Activated naive CD4-positive, alpha-beta T cell treated with anti-CD3 and anti-CD28 coated beads, Interleukin-2, amount 50 U/mL, for 24 hours (primary cell): ENCODE data around the gene DHRS1.

ENCODE experiments used
- H3K27ac Mint-ChIP-seq: one replicate; pipeline ENCODE4 v1.8.0; 2021; ENCODE audit warnings: mild to moderate bottlenecking, mixed read lengths
- H3K27me3 Mint-ChIP-seq: one replicate; pipeline ENCODE4 v1.8.0; 2021; ENCODE audit warnings: mixed read lengths
- H3K36me3 Mint-ChIP-seq: one replicate; pipeline ENCODE4 v1.8.0; 2021; ENCODE audit warnings: mixed read lengths
- H3K4me1 Mint-ChIP-seq: one replicate; pipeline ENCODE4 v1.8.0; 2021; ENCODE audit warnings: mixed read lengths
- H3K4me3 Mint-ChIP-seq: one replicate; pipeline ENCODE4 v1.8.0; 2021; ENCODE audit warnings: mild to moderate bottlenecking, mixed read lengths
- H3K9me3 Mint-ChIP-seq: one replicate; pipeline ENCODE4 v1.8.0; 2021; ENCODE audit warnings: mixed read lengths

The DHRS1 gene

DNA sequence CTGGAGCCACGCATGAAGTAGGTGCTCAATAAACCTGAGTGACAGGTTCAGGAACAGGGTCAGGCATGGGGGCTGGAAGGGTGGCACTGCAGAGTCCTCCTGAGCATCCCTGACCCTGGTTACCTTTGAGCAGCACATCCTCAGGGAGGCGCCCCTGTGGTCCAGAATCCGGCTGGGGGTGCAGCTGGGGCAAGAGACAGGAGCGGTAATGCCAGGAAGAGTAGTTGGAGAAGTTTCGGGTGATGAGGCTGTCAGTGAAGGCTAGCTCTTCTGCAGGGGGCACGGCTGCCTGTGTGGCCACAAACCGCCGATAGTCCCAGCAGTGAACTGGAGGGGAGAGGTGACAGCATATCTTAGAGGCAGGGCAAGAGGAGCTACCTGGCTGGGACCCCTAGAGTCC lies 30.2 kb downstream of the DHRS1 start:
- peaks cover 7% of the 10 kb centered on the region for H3K36me3 Mint-ChIP-seq
- H3K4me1 Mint-ChIP-seq: peaks cover 36% of the 10 kb centered on the region
- H3K4me3 Mint-ChIP-seq: no peak overlapping the region
- H3K9me3 Mint-ChIP-seq: no peaks in the 10 kb centered on the region
- no peak overlapping the region for H3K27ac Mint-ChIP-seq
- H3K27me3 Mint-ChIP-seq: no peaks in the 10 kb centered on the region

GRCh38 chr14:24268225-24268624 lies 31.4 kb downstream of the DHRS1 start:
- Mint-ChIP-seq H3K4me1 (peaks cover 24% of the 10 kb centered on the region), H3K27me3 (no peaks in the 10 kb centered on the region), H3K4me3 (no peak overlapping the region), H3K9me3 (no peaks in the 10 kb centered on the region), H3K27ac (no peak overlapping the region), H3K36me3 (peaks cover 7% of the 10 kb centered on the region)

DNA sequence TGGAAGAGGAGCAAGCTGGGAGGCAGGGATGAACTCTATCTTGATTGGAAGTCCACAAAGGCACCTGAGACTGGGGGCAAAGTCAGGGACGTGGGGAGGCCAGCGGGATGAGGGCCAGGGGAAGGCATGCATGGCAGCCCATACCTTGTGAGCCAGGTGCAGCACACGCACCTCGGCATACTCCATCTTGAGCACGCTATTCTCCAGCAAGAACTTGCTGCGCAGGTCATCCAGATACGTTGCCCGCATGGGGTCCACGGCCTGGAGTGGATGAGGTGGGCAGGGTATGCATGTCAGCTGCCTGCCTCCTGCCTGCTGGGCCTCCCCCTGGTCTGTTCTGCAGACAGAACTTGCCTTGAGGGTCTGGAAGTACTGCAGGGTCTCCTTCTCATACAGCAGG lies 32.1 kb downstream of the DHRS1 start:
- H3K36me3 Mint-ChIP-seq: peaks cover 7% of the 10 kb centered on the region
- no peaks in the 10 kb centered on the region for H3K27me3 Mint-ChIP-seq
- H3K27ac Mint-ChIP-seq: no peak overlapping the region
- H3K4me3 Mint-ChIP-seq: no peak overlapping the region
- H3K9me3 Mint-ChIP-seq: no peaks in the 10 kb centered on the region
- H3K4me1 Mint-ChIP-seq: peaks cover 17% of the 10 kb centered on the region

DNA sequence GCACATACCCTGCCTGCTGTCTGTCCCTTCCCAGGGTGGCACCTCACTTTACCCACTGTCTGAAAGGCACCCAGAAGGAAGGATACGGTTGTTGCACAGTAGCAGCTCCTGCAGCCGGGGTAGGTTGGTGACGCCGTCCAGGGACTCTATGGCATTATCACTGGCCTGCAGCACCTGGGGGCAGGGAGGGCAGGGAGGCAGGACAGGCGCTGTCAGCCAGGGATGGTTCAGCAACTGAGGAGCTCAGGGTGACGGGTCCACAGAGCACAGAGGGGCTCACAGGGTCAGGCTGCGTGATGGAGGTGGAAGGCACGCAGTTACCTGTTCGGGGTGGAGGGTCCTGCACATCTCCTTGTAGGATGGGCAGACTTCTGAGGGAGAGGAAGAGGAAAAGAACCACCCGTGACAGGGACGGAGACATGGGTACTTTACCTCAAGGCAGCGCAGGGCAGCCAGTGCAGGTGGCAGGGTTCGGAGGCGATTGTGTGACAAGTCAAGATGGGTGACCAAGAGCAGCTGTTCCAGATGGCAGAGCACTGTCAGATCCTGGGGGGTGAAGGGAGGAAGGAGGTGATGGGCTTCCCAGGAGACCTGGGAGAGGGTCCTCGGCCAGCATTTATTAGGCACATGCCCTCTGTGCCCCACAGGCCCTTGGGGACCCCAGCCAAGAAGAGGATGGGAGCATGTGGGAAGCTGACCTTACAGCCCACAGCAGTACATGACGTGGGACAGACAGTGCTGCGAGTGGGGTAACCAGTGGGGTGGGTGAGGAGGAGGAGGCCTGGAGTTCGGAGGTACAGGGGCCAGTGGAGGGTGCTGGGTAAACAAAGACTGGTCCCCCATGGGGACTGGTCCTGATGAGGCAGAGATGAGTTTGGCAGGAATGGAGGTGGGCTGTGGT lies 33.0 kb downstream of the DHRS1 start:
- H3K4me3 Mint-ChIP-seq: no peak overlapping the region
- peak overlapping the region; percentile 19 for H3K27ac Mint-ChIP-seq
- peaks cover 7% of the 10 kb centered on the region for H3K36me3 Mint-ChIP-seq

DNA sequence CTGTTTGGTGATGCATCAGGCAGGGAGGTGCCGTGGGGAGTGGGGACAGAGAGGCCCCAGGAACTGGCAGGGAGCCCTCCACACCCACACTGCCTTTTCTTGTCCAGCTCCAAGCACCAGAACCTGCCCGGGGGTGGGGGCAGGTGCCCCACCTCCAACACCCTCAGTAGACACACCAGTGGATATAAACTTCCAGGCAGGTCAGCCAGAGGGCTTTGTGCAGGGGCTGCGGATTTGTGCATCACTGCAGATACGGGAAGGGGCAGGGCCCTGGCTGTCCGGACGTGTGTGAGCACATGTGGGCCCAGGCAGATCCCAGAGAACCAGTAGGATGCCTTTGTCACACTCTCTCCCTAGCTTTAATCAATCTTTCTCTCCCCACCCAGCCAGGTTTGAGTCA lies 35.3 kb downstream of the DHRS1 start:
- Mint-ChIP-seq H3K27ac (no peak overlapping the region), H3K36me3 (peaks cover 8% of the 10 kb centered on the region), H3K27me3 (no peaks in the 10 kb centered on the region), H3K9me3 (no peaks in the 10 kb centered on the region), H3K4me1 (no peaks in the 10 kb centered on the region), H3K4me3 (no peak overlapping the region)

More for the DNA sequence above, 33.0 kb downstream of the DHRS1 start:
- Mint-ChIP-seq H3K9me3 (no peaks in the 10 kb centered on the region), H3K27me3 (no peaks in the 10 kb centered on the region), H3K4me1 (peaks cover 8% of the 10 kb centered on the region)

- Mint-ChIP-seq H3K27ac (no peak overlapping the region), H3K27me3 (no peaks in the 10 kb centered on the region), H3K4me3 (no peak overlapping the region), H3K4me1 (no peaks in the 10 kb centered on the region), H3K9me3 (no peaks in the 10 kb centered on the region), H3K36me3 (peaks cover 8% of the 10 kb centered on the region)
These were observed 35.7 kb downstream of the DHRS1 start for GRCh38 chr14:24263848-24264247.

GRCh38 chr14:24262821-24263733 lies 36.5 kb downstream of the DHRS1 start, which contains the start of gene TGM1:
Gene TGM1, minus strand, starts transcription at chr14:24263177. Its CDS starts 825 bp downstream, at chr14:24262352.
- no peaks in the 10 kb centered on the region for H3K9me3 Mint-ChIP-seq
- no peaks in the 10 kb centered on the region for H3K27me3 Mint-ChIP-seq
- H3K27ac Mint-ChIP-seq: no peak within 1 kb of the TSS
- H3K36me3 Mint-ChIP-seq: peaks cover 8% of the 10 kb centered on the region
- no peaks in the 10 kb centered on the region for H3K4me1 Mint-ChIP-seq
- H3K4me3 Mint-ChIP-seq: no peak within 1 kb of the TSS

- H3K27ac Mint-ChIP-seq: no peak overlapping the region
- H3K36me3 Mint-ChIP-seq: peaks cover 6% of the 10 kb centered on the region
- no peaks in the 10 kb centered on the region for H3K27me3 Mint-ChIP-seq
These were observed 37.6 kb downstream of the DHRS1 start for GRCh38 chr14:24261969-24262327.

GRCh38 chr14:24261256-24261968 lies 38.2 kb downstream of the DHRS1 start:
- Mint-ChIP-seq H3K27me3 (no peaks in the 10 kb centered on the region), H3K27ac (no peak overlapping the region), H3K4me1 (no peaks in the 10 kb centered on the region), H3K9me3 (no peaks in the 10 kb centered on the region), H3K4me3 (no peak overlapping the region), H3K36me3 (peaks cover 7% of the 10 kb centered on the region)

More at GRCh38 chr14:24261969-24262327, 37.6 kb downstream of the DHRS1 start:
- Mint-ChIP-seq H3K9me3 (no peaks in the 10 kb centered on the region), H3K4me1 (no peaks in the 10 kb centered on the region), H3K4me3 (no peak overlapping the region)

- Mint-ChIP-seq H3K36me3 (peaks cover 4% of the 10 kb centered on the region), H3K9me3 (no peaks in the 10 kb centered on the region), H3K4me1 (no peaks in the 10 kb centered on the region), H3K27me3 (no peaks in the 10 kb centered on the region), H3K4me3 (no peak overlapping the region), H3K27ac (no peak overlapping the region)
These were observed 38.8 kb downstream of the DHRS1 start for GRCh38 chr14:24260780-24261157.

DNA sequence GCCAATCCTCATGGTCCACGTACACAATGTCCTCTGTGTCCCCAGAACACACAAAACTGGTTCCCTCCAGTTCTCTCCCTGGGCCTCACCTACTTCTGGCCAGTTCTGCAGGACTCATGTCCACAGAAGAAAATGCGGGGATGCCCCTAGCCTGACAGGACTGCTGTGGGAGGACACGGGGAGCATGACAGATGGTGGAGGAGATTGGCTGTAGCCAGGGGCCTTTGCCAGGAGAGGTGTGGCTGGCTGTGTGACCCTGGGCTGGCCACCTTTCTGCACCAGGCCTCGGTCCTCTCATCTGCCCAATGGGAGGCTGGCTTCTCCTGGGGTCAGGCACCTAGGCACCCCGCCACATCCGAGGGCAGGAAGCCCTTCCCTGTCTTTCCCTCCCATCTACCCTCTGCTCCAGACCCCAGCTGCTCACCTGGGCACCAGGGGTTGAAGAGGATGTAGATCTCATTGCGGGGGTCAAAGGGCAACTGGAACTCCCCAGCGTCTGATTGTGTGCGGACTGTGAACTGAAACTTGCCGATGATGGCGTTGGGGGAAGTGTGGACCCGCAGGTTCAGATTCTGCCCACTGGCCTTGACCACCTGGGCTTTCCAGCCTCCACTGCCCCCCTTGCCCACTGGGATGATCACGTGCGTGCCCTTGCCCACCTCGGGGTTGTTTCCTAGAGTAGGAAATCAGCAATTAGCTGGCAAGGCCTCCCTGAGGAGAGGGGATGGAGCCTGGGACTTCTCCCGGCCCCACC lies 39.4 kb downstream of the DHRS1 start:
- Mint-ChIP-seq H3K27ac (no peak overlapping the region), H3K4me3 (no peak overlapping the region), H3K9me3 (no peaks in the 10 kb centered on the region), H3K36me3 (peaks cover 4% of the 10 kb centered on the region), H3K4me1 (no peaks in the 10 kb centered on the region), H3K27me3 (no peaks in the 10 kb centered on the region)

GRCh38 chr14:24259282-24260025 lies 40.1 kb downstream of the DHRS1 start:
- no peaks in the 10 kb centered on the region for H3K4me1 Mint-ChIP-seq
- peaks cover 4% of the 10 kb centered on the region for H3K36me3 Mint-ChIP-seq
- no peaks in the 10 kb centered on the region for H3K27me3 Mint-ChIP-seq
- no peak overlapping the region for H3K4me3 Mint-ChIP-seq
- no peaks in the 10 kb centered on the region for H3K9me3 Mint-ChIP-seq
- H3K27ac Mint-ChIP-seq: no peak overlapping the region

GRCh38 chr14:24258548-24259265 lies 40.9 kb downstream of the DHRS1 start:
- H3K9me3 Mint-ChIP-seq: no peaks in the 10 kb centered on the region
- peaks cover 6% of the 10 kb centered on the region for H3K36me3 Mint-ChIP-seq
- no peaks in the 10 kb centered on the region for H3K4me1 Mint-ChIP-seq
- no peak overlapping the region for H3K27ac Mint-ChIP-seq
- no peaks in the 10 kb centered on the region for H3K27me3 Mint-ChIP-seq
- no peak overlapping the region for H3K4me3 Mint-ChIP-seq

- H3K4me1 Mint-ChIP-seq: no peaks in the 10 kb centered on the region
- no peak overlapping the region for H3K4me3 Mint-ChIP-seq
- H3K9me3 Mint-ChIP-seq: no peaks in the 10 kb centered on the region
- H3K27ac Mint-ChIP-seq: no peak overlapping the region
- peaks cover 6% of the 10 kb centered on the region for H3K36me3 Mint-ChIP-seq
- no peaks in the 10 kb centered on the region for H3K27me3 Mint-ChIP-seq
These were observed 41.5 kb downstream of the DHRS1 start for GRCh38 chr14:24258119-24258518.
